Testis (tissue), 2 donors: Measurements from ENCODE around the gene P2RY14.

Experiments
- CTCF ChIP-seq, 3 experiments: fragments of 450-650 bp in 2 of 3; fragments of 200-600 bp in 1 of 3; sonication (generic) in 1 of 3; IDR thresholded peaks; one replicate each; pipeline ENCODE4 v1.5.1; 2016 to 2019; ENCODE audit warnings: antibody characterized with exemption in 3 of 3, mild to moderate bottlenecking in 2 of 3, moderate library complexity in 1 of 3
- POLR2A ChIP-seq: fragments of 450-650 bp; IDR thresholded peaks from one replicate; pipeline ENCODE4 v1.6.1; 2017; ENCODE audit warnings: antibody characterized with exemption, mild to moderate bottlenecking, moderate library complexity

- TF ChIP-seq POLR2A (no peak), CTCF (IDR thresholded peaks at IDR 0.05) (no peak)
Observed at GRCh38 chr3:151283907-151284461, 5.6 kb upstream of the P2RY14 start.
